Measurements from ENCODE around the gene RAB7B.

The RAB7B gene

DNA sequence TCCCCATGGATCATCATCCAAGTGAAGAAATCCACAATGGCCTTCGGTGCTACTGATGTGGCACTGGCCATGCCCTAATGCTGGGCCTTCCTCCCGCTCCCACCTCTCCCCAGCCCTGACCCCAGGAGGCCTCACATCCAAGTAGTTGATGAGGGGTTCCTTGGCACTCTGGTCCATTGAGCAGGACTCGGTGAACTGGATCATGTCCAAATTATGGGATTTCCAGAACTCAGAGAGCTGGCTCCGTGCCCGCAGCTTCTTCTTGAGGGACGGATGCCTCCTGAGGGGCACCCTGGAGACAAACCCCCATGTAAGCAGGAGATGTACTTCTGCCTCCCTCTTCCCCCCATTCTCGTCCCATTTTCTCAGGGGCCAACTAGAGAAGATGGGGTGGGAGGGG lies 19.6 kb upstream of the RAB7B start:
- DNase-seq (ENCODE audit: low spot score) (no peak), FAIRE-seq (no peak)

- peak; percentile 52 for DNase-seq (ENCODE audit: low spot score)
- FAIRE-seq, result no peak
These were observed 18.6 kb upstream of the RAB7B start for GRCh38 chr1:206021626-206022365.

DNA sequence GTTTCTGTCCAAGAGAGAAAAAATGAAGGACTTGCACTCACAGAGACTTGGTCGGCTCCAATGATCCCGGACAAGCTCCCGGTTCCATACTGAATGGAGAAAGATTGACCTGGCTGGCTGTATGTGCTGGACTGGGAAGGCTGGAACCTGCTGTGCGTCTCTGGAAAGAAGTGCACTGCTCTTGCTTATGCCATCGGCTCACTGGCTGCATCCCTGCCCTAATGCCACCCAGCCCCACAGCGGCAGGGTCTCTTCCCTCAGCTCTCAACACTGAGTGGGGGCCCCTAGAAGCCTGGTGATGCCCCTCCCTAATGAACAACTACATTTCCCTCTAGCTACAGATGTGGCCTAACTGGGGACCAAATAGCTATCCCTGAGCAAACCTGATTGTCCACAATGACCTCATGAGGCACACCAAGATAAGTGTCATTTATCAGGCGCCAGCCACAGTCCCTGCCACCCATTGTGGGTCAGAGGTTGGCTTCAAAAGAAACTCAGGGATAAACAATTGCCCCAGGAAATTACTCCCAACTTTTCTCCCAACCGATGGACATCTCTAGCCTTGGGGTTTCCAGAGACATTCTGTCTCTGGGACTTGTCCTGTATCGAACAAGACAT lies 17.9 kb upstream of the RAB7B start:
- DNase-seq (ENCODE audit: low spot score) (no peak), FAIRE-seq (no peak)

GRCh38 chr1:206020393-206021007 lies 17.3 kb upstream of the RAB7B start:
- FAIRE-seq (no peak), DNase-seq (ENCODE audit: low spot score) (no peak)

DNA sequence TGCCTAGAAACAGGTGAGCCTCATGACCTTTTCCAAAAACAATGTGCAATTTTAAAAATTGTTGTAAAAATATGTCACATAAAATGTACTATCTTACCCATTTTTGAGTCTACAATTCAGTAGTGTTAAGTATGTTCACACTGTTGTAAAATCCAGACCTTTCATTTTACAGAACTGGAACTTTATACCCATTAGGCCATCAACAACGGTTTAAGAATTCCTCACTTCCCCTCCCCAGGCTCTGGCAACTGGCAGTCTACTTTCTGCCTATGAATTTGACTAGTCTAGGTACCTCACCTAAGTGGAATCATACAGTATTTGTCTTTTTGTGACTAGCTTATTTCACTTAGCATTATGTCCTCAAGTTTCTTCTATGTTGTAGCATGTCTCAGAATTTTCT lies 11.9 kb upstream of the RAB7B start:
- FAIRE-seq (no peak), DNase-seq (ENCODE audit: low spot score) (no peak)

DNA sequence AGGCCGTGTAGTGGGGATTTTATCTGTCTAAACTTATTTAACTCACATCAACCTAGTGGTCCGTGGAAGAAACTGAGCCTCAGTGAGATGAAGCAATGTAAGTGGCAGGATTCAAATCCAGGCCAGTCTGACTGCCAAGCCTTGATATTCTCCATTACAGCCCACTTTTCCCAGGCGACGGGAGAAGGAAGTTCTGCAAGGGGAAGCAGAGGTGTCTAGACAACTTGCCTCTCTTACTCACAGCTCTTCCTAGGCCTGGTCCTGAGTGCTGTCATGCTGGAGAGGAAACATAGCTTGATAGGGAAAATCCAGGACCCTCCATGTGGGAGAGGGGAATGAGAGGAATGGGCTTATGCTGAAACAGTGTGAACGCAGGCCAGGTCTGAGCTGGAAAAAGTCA lies 11.4 kb upstream of the RAB7B start:
- DNase-seq (ENCODE audit: low spot score), result no peak
- FAIRE-seq, result no peak

DNA sequence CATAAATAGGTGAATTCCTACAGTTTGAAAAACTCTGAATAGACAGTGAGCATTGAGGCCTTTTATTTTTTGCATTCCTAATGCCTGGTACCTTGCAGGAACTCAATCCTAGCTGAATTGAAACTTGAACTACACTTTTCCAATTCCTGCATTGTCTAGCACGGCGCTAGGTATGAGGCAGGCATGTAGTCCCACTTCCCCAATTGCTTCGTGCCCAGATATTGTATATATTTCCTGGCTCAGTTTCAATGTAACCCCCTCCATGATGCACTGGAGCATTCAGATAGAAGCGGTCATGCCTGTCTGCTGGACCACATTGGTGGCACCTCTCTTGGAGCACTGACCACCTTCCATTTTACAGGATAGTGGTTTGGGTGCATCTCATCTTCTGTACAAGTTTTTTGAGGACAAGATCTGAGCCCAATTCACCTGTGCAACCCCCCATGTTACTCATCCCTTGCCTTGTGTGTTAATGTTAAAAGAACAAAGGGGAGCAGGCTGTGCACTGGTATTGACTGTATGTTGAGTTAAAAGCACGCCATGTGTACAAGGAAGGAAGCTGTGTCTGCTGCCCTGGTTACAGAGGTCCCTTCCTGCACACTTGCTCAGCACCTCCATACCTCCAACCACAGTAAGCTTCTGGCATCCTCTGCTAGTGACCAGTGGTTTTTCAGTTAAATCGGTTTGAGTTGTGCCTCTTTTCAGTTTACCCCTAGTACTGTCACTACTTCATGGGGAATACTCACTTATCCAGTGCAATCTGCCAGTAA lies 10.0 kb upstream of the RAB7B start:
- no peak for DNase-seq (ENCODE audit: low spot score)
- FAIRE-seq, result no peak

DNA sequence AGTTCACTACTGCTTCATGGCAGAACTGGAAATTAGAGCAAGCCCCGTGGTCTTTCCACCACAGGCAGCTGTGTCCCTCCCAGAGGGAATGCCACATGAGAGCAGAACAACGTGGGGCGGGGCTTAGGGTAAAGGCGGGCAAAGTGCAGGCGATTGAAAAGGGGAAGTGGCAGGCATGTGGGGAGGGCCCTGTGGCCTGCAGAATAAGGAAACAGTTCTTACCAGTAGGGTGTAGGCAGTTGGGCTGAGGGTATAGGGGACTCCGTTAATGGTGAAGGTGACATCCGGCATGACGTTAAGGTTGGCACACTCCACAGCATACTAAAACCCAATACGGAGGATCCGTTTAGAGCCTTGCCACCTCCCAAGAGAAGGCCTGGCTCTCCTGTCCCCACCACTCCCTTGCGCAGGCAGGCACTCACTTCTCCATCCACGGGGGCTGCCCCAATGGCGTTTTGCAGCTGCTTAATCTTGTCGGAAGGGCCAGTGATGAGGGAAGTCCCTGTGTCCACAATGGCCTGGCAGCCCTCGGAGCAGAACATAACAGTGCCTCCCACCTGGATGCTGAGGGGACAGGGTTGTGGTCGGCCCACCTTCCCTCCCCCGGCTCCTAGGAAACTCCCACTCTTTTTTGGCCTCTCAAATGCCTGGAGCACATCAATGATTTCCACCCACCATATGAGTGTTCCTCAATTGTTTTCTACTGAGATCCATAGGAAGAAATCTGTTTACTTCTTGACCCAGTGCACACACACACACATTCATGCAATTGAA lies 9.1 kb upstream of the RAB7B start:
- DNase-seq (ENCODE audit: low spot score) (no peak), FAIRE-seq (no peak)

- no peak for FAIRE-seq
- DNase-seq (ENCODE audit: low spot score), result no peak
These were observed 7.9 kb upstream of the RAB7B start for GRCh38 chr1:206011057-206011456.

- no peak for DNase-seq (ENCODE audit: low spot score)
- no peak for FAIRE-seq
These were observed 6.9 kb upstream of the RAB7B start for GRCh38 chr1:206010060-206010459.

GRCh38 chr1:206006946-206007345 lies 3.8 kb upstream of the RAB7B start:
- no peak for DNase-seq (ENCODE audit: low spot score)
- FAIRE-seq, result no peak

- FAIRE-seq (no peak), DNase-seq (ENCODE audit: low spot score) (no peak)
These were observed 2.6 kb upstream of the RAB7B start for GRCh38 chr1:206005778-206006180.

- DNase-seq (ENCODE audit: low spot score), result no peak
- no peak for FAIRE-seq
These were observed 2.0 kb upstream of the RAB7B start for GRCh38 chr1:206005234-206005633.

- no peak for DNase-seq (ENCODE audit: low spot score)
- FAIRE-seq, result no peak
These were observed 1.6 kb upstream of the RAB7B start for GRCh38 chr1:206004826-206005225.

- FAIRE-seq, result no peak
- no peak for DNase-seq (ENCODE audit: low spot score)
These were observed 932 bp upstream of the RAB7B start for GRCh38 chr1:206003854-206004800.

GRCh38 chr1:206002160-206002559 lies 1.0 kb downstream of the RAB7B start:
- no peak for FAIRE-seq
- DNase-seq (ENCODE audit: low spot score), result no peak

DNA sequence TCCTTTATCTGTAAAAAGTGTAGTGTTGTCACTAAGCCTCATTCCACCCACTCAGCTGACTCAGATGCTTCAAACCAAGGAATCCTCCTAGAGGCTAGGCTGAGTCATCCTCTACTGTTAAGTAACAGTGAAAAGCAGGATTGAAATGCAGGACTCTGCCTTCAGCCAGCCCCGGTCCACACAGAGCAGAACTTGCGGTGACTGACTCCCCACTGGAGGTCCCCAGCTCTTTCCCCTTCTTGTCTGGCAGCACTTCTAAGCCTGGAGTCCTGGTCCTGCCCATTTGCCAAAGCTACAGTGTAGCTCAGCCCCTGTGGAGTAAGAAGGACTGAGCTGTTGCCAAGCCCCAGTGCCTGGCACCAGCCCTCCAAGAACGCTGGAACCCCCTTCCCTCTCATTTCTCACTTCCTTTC lies 1.7 kb downstream of the RAB7B start:
- FAIRE-seq (no peak), DNase-seq (ENCODE audit: low spot score) (peak; percentile 91)

DNA sequence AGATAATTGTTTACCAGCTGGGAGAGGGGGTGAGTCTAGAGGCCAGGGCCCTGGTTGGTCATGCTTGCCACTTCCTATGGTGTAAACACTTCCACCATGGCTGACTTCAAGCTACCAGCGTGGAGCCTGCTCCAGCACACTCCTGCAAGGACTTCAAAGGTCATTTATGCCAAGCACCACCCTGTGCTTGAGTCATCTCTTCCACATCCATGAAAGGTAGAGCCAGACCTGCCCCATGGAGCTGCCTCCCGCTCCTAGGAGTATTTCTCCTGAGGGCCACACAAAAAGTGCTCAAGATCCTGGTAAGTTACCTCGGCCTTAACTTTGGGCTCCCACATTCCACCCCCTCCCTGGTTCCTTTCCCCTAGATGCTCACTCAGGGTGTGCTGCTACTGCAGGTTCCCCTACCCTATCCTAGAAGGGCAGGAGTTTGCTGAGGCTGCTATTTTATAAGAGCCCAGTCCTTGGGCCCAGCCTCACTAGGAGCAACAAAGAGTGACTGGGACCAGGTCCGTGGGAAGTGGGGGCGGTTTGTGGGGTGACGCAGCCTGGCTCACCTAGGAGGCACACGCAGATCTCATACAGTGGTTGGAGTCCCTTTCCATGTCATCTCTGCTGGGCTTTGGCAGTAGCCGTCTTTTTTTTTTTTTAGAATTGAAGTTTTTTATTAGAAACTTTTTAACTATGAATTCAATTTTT lies 2.4 kb downstream of the RAB7B start:
- FAIRE-seq, result no peak
- peak; percentile 50 for DNase-seq (ENCODE audit: low spot score)

DNA sequence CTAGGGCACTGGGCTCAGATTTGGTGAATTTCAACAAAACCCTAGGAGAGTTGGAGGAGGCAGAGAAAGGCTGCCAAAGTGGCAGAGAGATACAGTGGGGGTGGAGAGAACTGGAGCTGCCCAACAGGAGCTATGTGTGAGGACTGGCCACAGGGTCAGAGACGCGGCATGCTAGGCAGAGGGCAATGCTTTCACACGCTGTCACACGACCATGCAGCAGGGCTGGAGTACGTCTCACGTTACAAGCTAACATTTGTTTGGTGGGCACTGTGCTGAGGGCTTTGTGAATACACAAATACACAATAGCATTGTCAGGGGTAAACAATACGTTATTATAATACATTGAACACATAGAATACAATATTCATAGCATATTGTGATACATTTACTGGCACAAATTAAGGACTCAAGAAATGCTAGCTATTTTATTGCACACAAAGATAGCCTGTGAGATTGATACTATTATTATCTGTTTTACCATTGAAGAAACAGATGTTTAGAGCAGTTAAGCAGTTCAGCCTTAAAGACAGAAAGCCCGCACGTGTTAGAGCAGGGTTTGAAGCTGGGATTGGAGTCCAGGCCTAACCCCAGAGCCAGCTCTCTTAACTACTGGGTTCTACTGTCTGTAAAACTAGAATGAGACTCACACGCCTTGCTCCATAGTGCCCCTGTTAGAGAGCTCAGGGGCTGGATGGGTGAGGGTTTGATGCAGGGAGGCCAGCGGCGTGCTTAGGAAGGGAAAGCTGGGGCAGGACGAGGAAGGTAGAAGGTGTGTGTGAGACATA lies 4.5 kb downstream of the RAB7B start:
- no peak for DNase-seq (ENCODE audit: low spot score)
- no peak for FAIRE-seq

All from urothelium cell line (cell line).